DOHH2 (cell line): ENCODE results near the gene APOL2.

Experiments used
- CTCF ChIP-seq: fragments of 200-600 bp; sonication (generic); IDR thresholded peaks from one replicate; pipeline ENCODE4 v1.5.1; 2014; ENCODE audit warnings: antibody characterized with exemption, mild to moderate bottlenecking, low read depth, low read length; ENCODE audit not compliant: poor library complexity, severe bottlenecking
- EZH2phosphoT487 ChIP-seq: fragments of 200-600 bp; sonication (generic); IDR thresholded peaks from 2 replicates; pipeline ENCODE4 v1.6.1; 2017; ENCODE audit warnings: borderline replicate concordance, mild to moderate bottlenecking, antibody characterized with exemption, low read length, moderate library complexity, mixed read lengths

- TF ChIP-seq CTCF (no peak), EZH2phosphoT487 (no peak)
Observed at GRCh38 chr22:36204001-36204631, 35.2 kb downstream of the APOL2 start.
